Ovary (tissue), 9 donors: ENCODE data around the gene OR4P4. TPM values are rescaled to one million over a fixed set of nuclear protein-coding genes. Genes with fewer than 3 reads are reported as not detected.

Experiments used
- DNase-seq, 5 donors: peaks; one replicate each; pipeline ENCODE4 v3.0.0-alpha.2; 2019 to 2020
- H3K27ac ChIP-seq, 2 donors: fragments of 200-600 bp; one replicate each; pipeline versions ENCODE4 v1.5.1 to v1.8.0; 2019 to 2022
- H3K27me3 ChIP-seq: fragments of 200-600 bp; one replicate; pipeline ENCODE4 v1.8.0; 2022
- H3K36me3 ChIP-seq: fragments of 200-600 bp; sonication (generic); one replicate; pipeline ENCODE4 v1.5.1; 2019
- H3K4me1 ChIP-seq: one replicate; pipeline ENCODE4 v1.8.1; 2013; ENCODE audit warnings: mild to moderate bottlenecking, moderate library complexity; ENCODE audit not compliant: insufficient read depth
- H3K4me3 ChIP-seq: fragments of 200-600 bp; sonication (generic); one replicate; pipeline ENCODE4 v1.5.1; 2017
- H3K9me3 ChIP-seq, 2 donors: fragments of 200-600 bp in 1 of 2; sonication (generic) in 1 of 2; one replicate each; pipeline versions ENCODE4 v1.5.1 to v1.8.1; 2013 to 2019; ENCODE audit warnings: mild to moderate bottlenecking in 1 of 2, moderate library complexity in 1 of 2
- EP300 ChIP-seq: sonication (generic); formaldehyde crosslinking; IDR thresholded peaks from one replicate; pipeline ENCODE4 v1.6.1; 2017; ENCODE audit warnings: antibody characterized with exemption
- POLR2A ChIP-seq: fragments of 450-650 bp; IDR thresholded peaks from one replicate; pipeline ENCODE4 v1.6.1; 2017; ENCODE audit warnings: antibody characterized with exemption, mild to moderate bottlenecking, moderate library complexity
- WGBS, 3 donors: extraction: QIAGEN DNeasy Blood & Tissue Kit in 1 of 3; methylation state at CpG; one replicate each; pipeline versions ENCODE4 v1.1.5 to v1.1.7; 2013 to 2017; 5-methylcytosine and 5-hydroxymethylcytosine counted together
- intact Hi-C, 4 donors: fragments of 100-400 bp; cut with DNase I; formaldehyde crosslinking; loops; one replicate each; pipeline versions ENCODE4 v1.11.0 to v1.15.1; 2022 to 2023
- polyA plus RNA-seq, 2 donors: library from polyadenylated mRNA; stranded (reverse); fragments of 200-250 nt in 1 of 2; fragments of 350-450 nt in 1 of 2; fragmentation: Illumina TruSeq in 1 of 2; extraction: RNeasy Lipid Tissue Mini Kit (QIAGEN cat#74804) in 1 of 2; gene quantifications; one replicate each; pipeline ENCODE4 v1.2.3, GENCODE V29; 2013 to 2014
- total RNA-seq, 7 donors: library from RNA; depleted of rRNA in 2 of 7; stranded (reverse); fragments of >200 nt in 2 of 7; fragmentation: NEBNext Ultra II Directional in 3 of 7; extraction: Animal tissue kit (Norgen Biotek cat#: 25700) in 3 of 7; gene quantifications; one replicate each; pipeline versions ENCODE4 v1.1.0 to v1.2.4, GENCODE V29; 2016 to 2023
- TF ChIP-seq, protein P1 (sequence below), 3 donors: fragments of 450-650 bp in 2 of 3; fragments of 200-600 bp in 1 of 3; IDR thresholded peaks; one replicate each; pipeline versions ENCODE4 v1.5.1 to v1.8.0; 2016 to 2022; ENCODE audit warnings: antibody characterized with exemption in 3 of 3, mild to moderate bottlenecking in 1 of 3
- donor health status: DM: no; HTN: no; CAD: no; lungs with moderate emphysema.
- donor health status: DM: no; HTN: no; CAD: no.
- donor health status: Bipolar disorder and iron deficiency.
- donor health status: DM: yes; HTN: yes; CAD: no.
- donor health status: DM: no; HTN: no; CAD: no.
- donor health status: DM: yes; HTN: yes; CAD: no.

OR4P4 gene
- total and polyA plus RNA-seq, 9 donors = not detected

DNA sequence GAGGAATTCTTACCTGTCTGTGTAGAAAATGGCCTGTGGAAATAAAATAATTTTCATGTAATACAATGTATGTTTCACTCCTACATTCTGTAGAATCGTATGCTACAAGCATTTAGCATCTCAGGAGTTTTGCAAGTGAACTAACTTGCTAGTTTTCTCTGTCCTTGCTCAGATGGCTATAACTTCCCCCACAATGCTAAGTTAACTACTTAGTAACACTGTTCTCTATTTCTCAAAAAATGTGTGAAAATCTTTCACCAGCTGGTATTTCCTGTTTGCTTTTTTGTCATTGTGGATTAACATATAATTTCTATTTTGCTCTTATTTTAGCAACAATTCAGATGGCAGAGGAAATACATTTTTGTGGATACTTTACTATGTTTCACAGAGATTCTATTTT lies 17.6 kb downstream of the OR4P4 start:
- Histone ChIP-seq H3K4me1 (no peaks in the 10 kb centered on the region), H3K27ac (no peak overlapping the region)
- TF ChIP-seq, protein P1, sequence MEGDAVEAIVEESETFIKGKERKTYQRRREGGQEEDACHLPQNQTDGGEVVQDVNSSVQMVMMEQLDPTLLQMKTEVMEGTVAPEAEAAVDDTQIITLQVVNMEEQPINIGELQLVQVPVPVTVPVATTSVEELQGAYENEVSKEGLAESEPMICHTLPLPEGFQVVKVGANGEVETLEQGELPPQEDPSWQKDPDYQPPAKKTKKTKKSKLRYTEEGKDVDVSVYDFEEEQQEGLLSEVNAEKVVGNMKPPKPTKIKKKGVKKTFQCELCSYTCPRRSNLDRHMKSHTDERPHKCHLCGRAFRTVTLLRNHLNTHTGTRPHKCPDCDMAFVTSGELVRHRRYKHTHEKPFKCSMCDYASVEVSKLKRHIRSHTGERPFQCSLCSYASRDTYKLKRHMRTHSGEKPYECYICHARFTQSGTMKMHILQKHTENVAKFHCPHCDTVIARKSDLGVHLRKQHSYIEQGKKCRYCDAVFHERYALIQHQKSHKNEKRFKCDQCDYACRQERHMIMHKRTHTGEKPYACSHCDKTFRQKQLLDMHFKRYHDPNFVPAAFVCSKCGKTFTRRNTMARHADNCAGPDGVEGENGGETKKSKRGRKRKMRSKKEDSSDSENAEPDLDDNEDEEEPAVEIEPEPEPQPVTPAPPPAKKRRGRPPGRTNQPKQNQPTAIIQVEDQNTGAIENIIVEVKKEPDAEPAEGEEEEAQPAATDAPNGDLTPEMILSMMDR (IDR thresholded peaks at IDR 0.05) = no peak
- no peak for TF ChIP-seq EP300
- TF ChIP-seq POLR2A = no peak

GRCh38 chr11:55655096-55655495 lies 20.2 kb downstream of the OR4P4 start:
- H3K4me3 ChIP-seq = no peak overlapping the region
- H3K27ac ChIP-seq = no peak overlapping the region
- no peaks in the 10 kb centered on the region for H3K9me3 ChIP-seq
- DNase-seq = no peak
- H3K36me3 ChIP-seq = no peaks in the 10 kb centered on the region
- no peaks in the 10 kb centered on the region for H3K27me3 ChIP-seq
- TF ChIP-seq, protein P1 (IDR thresholded peaks at IDR 0.05) = no peak
- no peak for TF ChIP-seq POLR2A
- TF ChIP-seq EP300 = no peak
- intact Hi-C loops = no loop called here
- H3K4me1 ChIP-seq = no peaks in the 10 kb centered on the region

More for the DNA sequence above, 17.6 kb downstream of the OR4P4 start:
- no peak for DNase-seq
- intact Hi-C loops = no loop called here
- Histone ChIP-seq H3K9me3 (no peaks in the 10 kb centered on the region), H3K36me3 (no peaks in the 10 kb centered on the region), H3K4me3 (no peak overlapping the region), H3K27me3 (no peaks in the 10 kb centered on the region)
- WGBS, 3 donors = 39 to 64% (median 48%) methylated on average over 1 of the region's 1 CpG

DNA sequence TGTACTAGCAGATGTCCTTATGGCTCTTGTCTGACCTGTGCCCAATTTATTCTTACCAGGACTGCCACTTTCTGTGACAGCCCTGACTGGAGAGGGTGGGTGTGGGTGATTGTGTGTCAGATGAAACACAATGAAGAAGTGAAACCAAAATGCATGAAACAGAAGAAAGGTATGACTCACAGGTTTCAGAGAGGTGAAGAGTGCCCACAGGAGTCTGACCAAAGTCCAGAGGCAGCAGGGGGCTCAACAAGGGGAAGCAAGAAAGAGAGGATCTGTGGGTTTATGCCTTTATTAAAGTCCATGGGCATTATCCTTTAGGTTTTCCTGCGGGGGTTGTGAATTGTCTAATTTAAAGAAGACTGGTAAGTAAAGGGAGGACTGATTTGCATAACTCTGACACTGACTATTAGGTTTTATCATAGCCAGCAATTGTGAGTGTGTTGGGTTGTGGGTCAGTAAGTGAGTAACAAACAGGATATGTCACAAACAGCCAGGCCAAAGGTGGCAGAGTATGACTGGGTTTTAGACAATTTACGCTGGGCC lies 23.2 kb downstream of the OR4P4 start:
- TF ChIP-seq, protein P1 (IDR thresholded peaks at IDR 0.05) = no peak
- no peak for TF ChIP-seq POLR2A
- TF ChIP-seq EP300 = no peak
- Histone ChIP-seq H3K4me1 (no peaks in the 10 kb centered on the region), H3K9me3 (no peaks in the 10 kb centered on the region), H3K27ac (no peak overlapping the region), H3K27me3 (no peaks in the 10 kb centered on the region), H3K4me3 (no peak overlapping the region), H3K36me3 (no peaks in the 10 kb centered on the region)
- WGBS, 3 donors = 80 to 88% (median 86%) methylated on average over 2 of the region's 2 CpGs
- no peak for DNase-seq
- intact Hi-C loops = no loop called here

GRCh38 chr11:55658608-55659007 lies 23.7 kb downstream of the OR4P4 start:
- DNase-seq = no peak
- no peaks in the 10 kb centered on the region for H3K9me3 ChIP-seq
- no peaks in the 10 kb centered on the region for H3K4me1 ChIP-seq
- no peaks in the 10 kb centered on the region for H3K36me3 ChIP-seq
- H3K27me3 ChIP-seq = no peaks in the 10 kb centered on the region
- 30 to 47% (median 31%) methylated on average over 1 of the region's 1 CpG for WGBS, 3 donors
- H3K27ac ChIP-seq = no peak overlapping the region
- intact Hi-C loops = no loop called here
- no peak overlapping the region for H3K4me3 ChIP-seq
- TF ChIP-seq POLR2A = no peak
- TF ChIP-seq EP300 = no peak
- TF ChIP-seq, protein P1 (IDR thresholded peaks at IDR 0.05) = no peak
